GM18505 (cell line): ENCODE measurements around the gene GAS6.

Source experiments
- ATAC-seq: cut with Tn5 transposase; IDR thresholded peaks from one replicate; pipeline ENCODE4 v1.9.1; 2021; ENCODE audit not compliant: unreplicated experiment
- POLR2A ChIP-seq: IDR thresholded peaks from 4 replicates; pipeline ENCODE4 v1.6.1; 2011; ENCODE audit warnings: borderline replicate concordance; ENCODE audit not compliant: insufficient read depth, insufficient read length; ENCODE audit errors: extremely low read depth

Gene GAS6

GRCh38 chr13:113825841-113826240, 38.0 kb downstream of the GAS6 start:
- TF ChIP-seq POLR2A: no peak
- ATAC-seq: no peak

GRCh38 chr13:113823771-113824170, 40.1 kb downstream of the GAS6 start:
- TF ChIP-seq POLR2A: no peak
- ATAC-seq: no peak

- ATAC-seq: no peak
- TF ChIP-seq POLR2A: no peak
These were observed 40.7 kb downstream of the GAS6 start for GRCh38 chr13:113822956-113823744.

GRCh38 chr13:113822266-113822665, 41.6 kb downstream of the GAS6 start:
- no peak for ATAC-seq
- TF ChIP-seq POLR2A: no peak

- no peak for ATAC-seq
- no peak for TF ChIP-seq POLR2A
These were observed 42.0 kb downstream of the GAS6 start for GRCh38 chr13:113821847-113822246.

GRCh38 chr13:113820813-113821651, 42.8 kb downstream of the GAS6 start:
- no peak for ATAC-seq
- TF ChIP-seq POLR2A: no peak

GRCh38 chr13:113819731-113820715, 43.9 kb downstream of the GAS6 start:
- ATAC-seq: no peak
- TF ChIP-seq POLR2A: no peak

- ATAC-seq: no peak
- no peak for TF ChIP-seq POLR2A
These were observed 44.5 kb downstream of the GAS6 start for GRCh38 chr13:113819341-113819730.

- ATAC-seq: no peak
- no peak for TF ChIP-seq POLR2A
These were observed 45.1 kb downstream of the GAS6 start for GRCh38 chr13:113818700-113819295.

GRCh38 chr13:113817860-113818691, 45.8 kb downstream of the GAS6 start:
- no peak for ATAC-seq
- no peak for TF ChIP-seq POLR2A

- no peak for TF ChIP-seq POLR2A
- ATAC-seq: no peak
These were observed 46.7 kb downstream of the GAS6 start for GRCh38 chr13:113816946-113817859.
